Measurements from ENCODE around the gene EEFSEC. TPM values are rescaled to one million over a fixed set of nuclear protein-coding genes. Genes with fewer than 3 reads are reported as not detected.

EEFSEC gene
- total and polyA plus RNA-seq, 2 of the 8 experiments (the other 6 are each of a cell fraction or from before 2014, with no cell fraction given): 13.1 to 19.8 TPM

DNA sequence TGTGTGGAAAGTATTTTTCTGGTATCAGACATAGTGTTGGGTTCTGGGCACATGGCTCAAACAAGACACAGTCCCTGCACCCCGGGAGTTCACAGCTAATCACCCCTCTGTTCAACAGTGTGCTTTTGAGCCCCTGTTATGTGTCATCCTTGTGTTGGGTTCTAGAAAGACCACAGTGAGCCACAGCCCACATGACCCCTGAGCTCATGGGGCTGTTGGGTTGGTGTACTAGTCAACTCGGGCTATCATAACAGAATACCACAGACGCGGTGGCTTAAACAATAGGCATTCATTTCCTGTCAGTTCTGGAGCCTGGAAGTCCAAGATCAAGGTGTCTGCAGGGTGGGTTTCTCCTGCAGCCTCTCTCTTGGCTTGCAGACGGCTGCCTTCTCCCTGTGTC lies 213.4 kb downstream of the EEFSEC start (continued):
- TF ChIP-seq CTBP2 (IDR thresholded peaks at IDR 0.05; ENCODE audit: borderline replicate concordance, insufficient read depth, insufficient read length, low read length): no peak
